HL-60/S4 treated with phorbol 12-myristate 13-acetate at 8.2 ng/mL for 4 days and 3 days (cell line): ENCODE measurements around the gene MMAA.
"Not testable (repeated sequence)": the region's sequence is repeated elsewhere in the genome, so short reads cannot be mapped to it uniquely, and the experiment has no call there.

Source experiments
- in situ Hi-C: fragments of 300-500 bp; cut with MboI; formaldehyde crosslinking; loops from 2 replicates; pipeline ENCODE4 v1.15.0; 2022; ENCODE audit warnings: low sequenced_read_pairs

MMAA gene

DNA sequence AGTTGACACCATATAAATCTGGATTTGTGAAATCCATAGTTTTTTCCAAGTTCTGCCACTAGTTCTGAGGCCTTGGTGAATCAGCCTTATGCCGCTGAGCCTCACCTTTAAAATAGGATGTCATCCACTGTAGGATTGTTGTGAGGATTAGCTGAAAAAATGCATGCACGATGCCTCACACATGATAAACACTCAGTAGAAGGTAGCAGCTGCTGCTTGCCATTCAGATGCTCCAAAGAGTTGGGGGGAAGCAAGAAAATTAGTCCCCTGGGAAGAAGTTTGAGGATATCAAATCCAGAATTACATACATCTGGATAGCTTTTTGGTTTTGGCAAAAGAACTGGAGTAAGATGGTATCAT lies 7.4 kb downstream of the MMAA start:
- in situ Hi-C loops: no loop called here

- in situ Hi-C loops: no loop called here
Measured at GRCh38 chr4:145635117-145635516, 15.9 kb downstream of the MMAA start.

- in situ Hi-C loops: no loop called here
Measured at GRCh38 chr4:145635630-145636029, 16.4 kb downstream of the MMAA start.

DNA sequence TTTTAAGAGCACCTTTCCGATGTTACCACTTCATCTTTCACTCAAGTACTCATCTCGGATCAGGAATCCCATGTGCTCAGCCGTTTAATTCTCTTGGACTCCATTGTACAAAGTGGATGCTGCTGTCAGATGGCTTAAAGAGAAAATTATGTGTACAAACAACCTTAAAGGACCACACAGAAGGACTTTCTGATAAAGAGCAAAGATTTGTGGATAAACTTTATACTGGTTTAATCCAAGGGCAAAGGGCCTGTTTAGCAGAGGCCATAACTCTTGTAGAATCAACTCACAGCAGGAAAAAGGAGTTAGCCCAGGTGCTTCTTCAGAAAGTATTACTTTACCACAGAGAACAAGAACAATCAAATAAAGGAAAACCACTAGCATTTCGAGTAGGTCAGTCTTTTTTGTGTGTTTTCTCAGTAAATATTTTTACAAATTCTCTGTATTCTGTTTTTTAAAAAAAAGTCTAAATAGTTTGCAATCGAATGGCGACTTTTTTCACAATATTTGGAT lies 20.1 kb downstream of the MMAA start:
- in situ Hi-C loops: no loop called here

DNA sequence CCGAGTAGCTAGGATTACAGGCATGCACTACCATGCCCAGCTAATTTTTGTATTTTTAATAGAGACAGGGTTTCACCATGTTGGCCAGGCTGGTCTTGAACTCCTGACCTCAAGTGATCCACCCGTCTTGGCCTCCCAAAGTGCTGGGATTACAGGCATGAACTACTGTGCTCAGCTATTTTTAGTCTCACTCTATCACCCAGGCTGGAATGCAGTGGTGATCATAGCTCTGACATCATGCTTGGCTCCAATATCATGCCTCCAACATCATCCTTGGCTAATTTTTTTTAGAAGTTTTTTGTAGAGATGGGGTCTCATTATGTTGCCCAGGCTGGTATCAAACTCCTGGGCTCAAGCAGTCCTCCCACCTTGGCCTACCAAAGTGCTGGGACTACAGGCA lies 21.1 kb downstream of the MMAA start:
- in situ Hi-C loops: not testable (repeated sequence)

DNA sequence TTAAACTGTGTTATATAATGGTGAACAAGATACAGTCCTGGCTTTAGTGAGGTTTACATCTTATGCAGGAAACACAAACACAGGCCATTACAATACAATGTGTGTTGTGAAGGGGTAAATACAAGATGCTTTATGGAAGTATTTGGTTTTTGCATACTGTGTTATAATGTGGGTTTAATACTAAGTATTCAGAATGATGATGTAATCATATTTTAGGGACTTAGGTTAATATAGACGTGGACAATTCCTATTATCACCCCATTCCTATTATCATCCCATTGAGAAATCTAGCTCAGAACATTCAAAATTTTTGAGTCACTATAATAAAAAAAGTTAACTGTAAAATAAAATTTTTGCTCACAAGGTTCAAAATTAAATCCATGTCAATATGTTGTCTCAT lies 24.1 kb downstream of the MMAA start:
- in situ Hi-C loops: no loop called here

- in situ Hi-C loops: no loop called here
Measured at GRCh38 chr4:145644699-145645098, 25.5 kb downstream of the MMAA start.

GRCh38 chr4:145656156-145656555 lies 37.0 kb downstream of the MMAA start:
- in situ Hi-C loops: no loop called here

DNA sequence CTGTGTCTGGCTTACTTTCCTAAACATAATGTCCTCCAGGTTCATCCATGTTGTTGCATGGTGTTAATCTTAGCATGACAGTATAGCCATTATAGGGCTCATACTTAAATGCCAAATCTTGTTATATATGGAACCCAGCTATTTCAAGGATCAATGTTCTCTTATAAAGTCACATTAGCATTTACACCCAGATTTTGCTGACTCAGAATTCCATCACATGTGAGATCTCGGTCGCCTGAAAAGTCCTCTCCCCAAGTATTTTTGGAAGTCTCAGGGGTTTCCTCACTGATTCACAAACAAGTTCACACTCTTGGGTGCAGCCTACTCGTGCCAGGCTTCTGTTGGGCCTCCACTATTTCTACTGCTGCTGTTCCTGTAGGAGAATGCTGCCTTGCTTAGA lies 40.9 kb downstream of the MMAA start:
- in situ Hi-C loops: no loop called here

DNA sequence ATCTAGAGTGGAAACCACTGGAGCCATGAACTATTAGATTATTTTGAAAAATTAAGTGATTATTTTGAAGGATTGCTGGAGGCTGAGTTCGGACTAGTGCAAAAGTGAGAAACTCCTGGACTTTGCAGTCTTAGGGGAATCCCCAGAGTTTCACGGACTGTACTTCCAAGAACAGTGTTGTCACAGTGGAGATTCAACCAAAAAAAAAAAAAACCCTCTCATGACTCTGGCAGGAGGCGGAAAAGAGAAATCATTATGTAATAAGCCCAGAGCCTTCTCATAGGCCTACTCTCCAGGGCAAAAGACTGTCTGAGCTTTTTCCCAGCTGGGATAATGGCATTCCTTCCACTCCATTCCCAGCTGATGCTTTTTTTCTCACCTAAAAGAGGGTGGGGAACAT lies 44.0 kb downstream of the MMAA start:
- in situ Hi-C loops: no loop called here

GRCh38 chr4:145665773-145666172 lies 46.6 kb downstream of the MMAA start:
- in situ Hi-C loops: no loop called here

DNA sequence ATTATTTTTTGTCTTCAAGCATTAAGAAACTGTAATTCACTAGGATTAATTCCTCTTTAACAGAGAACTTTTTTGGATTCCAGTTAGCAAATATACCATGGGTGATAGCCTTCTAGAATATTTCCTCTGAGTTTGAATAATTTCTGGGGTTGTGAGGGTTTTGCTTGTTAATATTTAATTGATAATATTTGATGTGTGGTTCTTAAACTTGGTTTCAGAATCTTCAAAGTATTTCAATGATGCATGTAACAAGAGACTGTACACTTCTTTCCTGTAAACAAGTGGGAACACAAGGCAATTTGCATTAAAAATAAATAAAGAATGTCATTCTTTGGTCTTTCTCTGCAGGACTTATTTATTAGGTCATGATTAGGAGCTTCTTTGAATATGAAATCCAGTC lies 51.2 kb downstream of the MMAA start:
- in situ Hi-C loops: no loop called here

- in situ Hi-C loops: no loop called here
Measured at GRCh38 chr4:145679520-145679919, 60.3 kb downstream of the MMAA start.

DNA sequence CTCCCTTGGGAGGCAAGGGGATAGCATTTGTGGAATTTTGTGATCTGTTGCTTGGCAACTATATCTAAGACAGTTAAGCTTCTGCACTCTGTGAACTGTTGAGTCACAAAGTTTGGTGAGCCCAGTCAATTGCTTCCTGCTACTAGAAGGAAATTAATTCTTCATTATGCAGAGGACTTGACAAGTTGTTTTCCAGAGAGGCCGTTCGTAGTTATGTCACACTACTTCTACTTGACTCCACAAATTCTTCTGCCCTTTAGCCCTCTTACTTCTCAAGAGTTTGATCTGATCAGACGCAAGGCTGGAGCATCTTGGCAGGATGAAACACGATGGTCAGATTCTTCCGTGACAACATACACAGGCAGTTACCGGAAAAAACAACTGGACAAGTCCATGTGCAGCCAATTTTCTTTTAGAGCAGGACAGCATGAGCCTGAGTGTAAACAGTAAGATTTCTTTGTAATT lies 60.8 kb downstream of the MMAA start, which contains the start of gene C4orf51:
Gene C4orf51, plus strand, starts transcription at position 156 of the 465 bp plus-strand sequence. Its CDS starts 58 bp downstream, at position 214.
- in situ Hi-C loops: no loop called here

- in situ Hi-C loops: no loop called here
Measured at GRCh38 chr4:145680902-145681301, 61.7 kb downstream of the MMAA start.

DNA sequence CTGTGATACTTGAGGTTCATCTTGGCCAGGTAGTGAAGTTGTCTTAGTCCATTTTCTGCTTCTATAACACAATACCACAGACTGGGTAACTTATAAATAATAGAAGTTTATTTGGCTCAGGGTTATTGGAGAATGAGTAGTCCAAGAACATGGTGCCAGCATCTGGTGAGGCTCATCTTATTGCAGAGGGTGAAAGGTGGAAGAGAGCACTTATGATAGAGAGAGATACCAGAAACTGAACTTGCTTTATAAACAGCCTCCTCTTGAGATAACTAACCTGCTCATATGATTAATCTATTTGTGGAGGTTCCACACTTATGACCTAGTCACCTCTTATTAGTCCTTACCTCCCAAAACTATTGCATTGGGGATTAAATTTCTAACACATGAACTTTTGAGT lies 62.3 kb downstream of the MMAA start:
- in situ Hi-C loops: no loop called here

DNA sequence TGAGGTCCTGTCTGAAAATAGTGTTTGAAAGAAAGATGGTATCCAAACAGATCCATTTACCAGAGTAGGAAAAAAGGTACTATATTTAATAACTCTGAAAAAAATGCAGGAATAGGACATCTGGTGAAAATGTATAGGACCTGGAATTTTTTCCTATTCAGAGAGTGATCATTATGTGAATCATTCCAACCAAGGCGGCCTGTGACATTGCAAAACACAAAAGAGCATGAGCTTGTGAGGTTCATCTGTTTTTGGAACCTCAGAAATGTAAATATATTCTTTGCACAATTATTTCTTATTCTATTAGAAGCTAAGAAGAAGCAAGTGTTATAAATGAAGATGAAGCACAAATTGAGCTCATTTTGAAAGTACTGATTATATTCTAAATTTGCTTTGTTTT lies 62.8 kb downstream of the MMAA start:
- in situ Hi-C loops: no loop called here

DNA sequence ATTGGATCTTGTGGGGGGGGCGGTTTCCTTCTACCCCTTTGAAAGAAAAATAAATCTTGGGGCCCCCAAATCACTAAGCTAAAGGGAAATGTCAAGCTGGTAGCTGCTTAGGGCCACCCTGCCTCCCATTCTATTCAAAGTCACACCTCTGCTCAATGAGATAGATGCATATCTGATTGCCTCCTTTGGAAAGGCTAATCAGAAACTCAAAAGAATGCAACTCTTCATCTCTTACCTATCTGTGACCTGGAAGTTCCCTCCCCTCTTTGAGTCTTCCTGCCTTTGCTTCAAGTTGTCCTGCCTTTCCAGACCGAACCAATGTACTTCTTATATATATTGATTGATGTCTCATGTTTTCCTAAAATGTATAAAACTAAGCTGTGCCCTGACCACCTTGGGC lies 67.8 kb downstream of the MMAA start:
- in situ Hi-C loops: no loop called here

GRCh38 chr4:145690610-145691009 lies 71.4 kb downstream of the MMAA start:
- in situ Hi-C loops: no loop called here

GRCh38 chr4:145691416-145691815 lies 72.2 kb downstream of the MMAA start:
- in situ Hi-C loops: not testable (repeated sequence)

DNA sequence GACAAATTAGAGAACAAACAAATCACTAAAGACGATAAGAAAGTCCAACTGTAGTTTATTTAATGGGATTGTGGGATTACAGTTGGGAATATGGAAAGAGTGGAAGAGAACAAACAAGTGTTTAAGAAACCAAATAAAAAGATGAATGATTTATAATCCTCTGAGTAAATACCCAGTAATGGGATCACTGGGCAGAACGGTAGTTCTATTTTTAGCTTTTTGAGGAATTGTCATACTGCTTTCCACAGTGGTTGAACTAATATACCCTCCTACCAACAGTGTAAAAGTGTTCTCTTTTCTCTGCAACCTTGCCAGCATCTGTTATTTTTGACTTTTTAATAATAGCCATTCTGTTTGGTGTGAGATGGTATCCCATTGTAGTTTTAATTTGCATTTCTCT lies 75.7 kb downstream of the MMAA start:
- in situ Hi-C loops: no loop called here

DNA sequence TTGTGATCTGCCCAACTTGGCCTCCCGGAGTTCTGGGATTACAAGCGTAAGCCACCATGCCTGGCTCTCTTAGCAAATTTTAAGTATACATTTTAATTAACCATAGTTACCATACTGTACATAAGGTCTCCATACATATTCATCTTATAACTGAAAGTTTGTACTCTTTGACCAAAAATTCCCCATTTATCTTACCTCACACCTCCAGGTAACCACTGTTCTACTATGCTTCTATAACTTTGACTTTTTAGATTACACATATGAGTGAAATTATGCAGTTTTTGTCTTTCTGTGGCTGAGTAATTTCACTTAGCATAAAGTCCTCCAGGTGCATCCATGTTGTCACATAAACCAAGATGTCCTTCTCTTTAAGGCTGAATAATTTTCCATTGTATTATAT lies 78.1 kb downstream of the MMAA start:
- in situ Hi-C loops: no loop called here

DNA sequence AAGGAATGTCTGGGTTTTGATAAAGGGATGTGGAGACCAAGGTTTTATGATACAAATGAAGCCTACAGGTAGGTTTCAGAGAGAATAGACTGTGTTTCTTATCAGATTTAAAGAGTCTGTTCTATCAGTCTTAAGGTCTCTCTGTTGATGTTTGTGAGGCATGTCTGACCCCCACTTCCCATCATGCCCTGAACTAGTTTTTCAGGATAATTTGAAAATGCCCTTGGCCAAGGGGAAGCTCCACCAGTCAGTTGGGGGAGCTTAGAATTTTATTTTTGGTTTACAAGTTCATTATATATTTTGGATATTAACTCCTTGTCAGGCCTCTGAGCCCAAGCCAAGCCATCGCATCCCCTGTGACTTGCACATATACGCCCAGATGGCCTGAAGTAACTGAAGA lies 79.3 kb downstream of the MMAA start:
- in situ Hi-C loops: no loop called here
